Right atrium auricular region (tissue), 2 donors: ENCODE data around the gene GBP2. TPM values are rescaled to one million over a fixed set of nuclear protein-coding genes. Genes with fewer than 3 reads are reported as not detected.
"Not testable (repeated sequence)": the region's sequence is repeated elsewhere in the genome, so short reads cannot be mapped to it uniquely, and the experiment has no call there.

Source experiments
- DNase-seq: peaks from one replicate; pipeline ENCODE4 v3.0.0-alpha.2; 2019; ENCODE audit warnings: low spot score
- H3K27ac ChIP-seq, 2 donors: fragments of 200-600 bp; sonication (generic); 1 replicate in 1 of 2; 2 replicates in 1 of 2; pipeline ENCODE4 v1.5.1; 2016 to 2019
- H3K27me3 ChIP-seq, 2 donors: fragments of 200-600 bp; sonication (generic); one replicate each; pipeline versions ENCODE4 v1.5.1 to v1.6.0; 2017 to 2019
- H3K36me3 ChIP-seq: fragments of 200-600 bp; sonication (generic); one replicate; pipeline ENCODE4 v1.5.1; 2016
- H3K4me1 ChIP-seq, 2 donors: fragments of 200-600 bp; sonication (generic); one replicate each; pipeline versions ENCODE4 v1.5.1 to v1.6.0; 2017 to 2019
- H3K4me3 ChIP-seq, 2 donors: fragments of 200-600 bp; sonication (generic); 1 replicate in 1 of 2; 2 replicates in 1 of 2; pipeline ENCODE4 v1.5.1; 2017 to 2019; ENCODE audit warnings: mild to moderate bottlenecking in 1 of 2, moderate library complexity in 1 of 2
- H3K9me3 ChIP-seq, 2 donors: fragments of 200-600 bp; sonication (generic); one replicate each; pipeline ENCODE4 v1.5.1; 2019
- total RNA-seq, 2 donors: library from RNA; depleted of rRNA; stranded (reverse); fragments of >200 nt; gene quantifications; one replicate each; pipeline ENCODE4 v1.1.0, GENCODE V29; 2016
- TF ChIP-seq, protein P1 (sequence below), 2 donors: fragments of 200-600 bp; sonication (generic); IDR thresholded peaks; one replicate each; pipeline ENCODE4 v1.5.1; 2019; ENCODE audit warnings: antibody characterized with exemption in 2 of 2

Gene GBP2
- total RNA-seq, 2 donors from 2014 or later = 12.3 to 22.1 TPM

DNA sequence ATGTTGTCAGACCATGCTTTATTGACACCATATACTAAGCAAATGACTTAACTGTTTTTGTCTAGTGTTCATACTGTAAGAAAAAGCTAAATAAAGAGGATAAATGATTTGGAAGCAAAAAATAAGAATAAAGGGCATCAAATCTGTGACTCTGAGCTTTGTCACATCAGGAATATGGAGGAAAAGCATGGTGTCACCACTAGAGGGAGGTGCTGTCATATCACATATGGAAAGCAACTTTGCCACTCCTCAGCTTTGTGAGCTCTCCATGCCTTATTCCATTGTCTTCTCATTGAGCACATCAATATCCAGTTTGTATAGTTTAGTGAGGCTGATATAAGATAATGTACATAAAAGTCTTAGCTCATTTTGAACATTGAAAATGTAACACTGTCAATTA, 40.1 kb downstream of the GBP2 start:
- TF ChIP-seq, protein P1, sequence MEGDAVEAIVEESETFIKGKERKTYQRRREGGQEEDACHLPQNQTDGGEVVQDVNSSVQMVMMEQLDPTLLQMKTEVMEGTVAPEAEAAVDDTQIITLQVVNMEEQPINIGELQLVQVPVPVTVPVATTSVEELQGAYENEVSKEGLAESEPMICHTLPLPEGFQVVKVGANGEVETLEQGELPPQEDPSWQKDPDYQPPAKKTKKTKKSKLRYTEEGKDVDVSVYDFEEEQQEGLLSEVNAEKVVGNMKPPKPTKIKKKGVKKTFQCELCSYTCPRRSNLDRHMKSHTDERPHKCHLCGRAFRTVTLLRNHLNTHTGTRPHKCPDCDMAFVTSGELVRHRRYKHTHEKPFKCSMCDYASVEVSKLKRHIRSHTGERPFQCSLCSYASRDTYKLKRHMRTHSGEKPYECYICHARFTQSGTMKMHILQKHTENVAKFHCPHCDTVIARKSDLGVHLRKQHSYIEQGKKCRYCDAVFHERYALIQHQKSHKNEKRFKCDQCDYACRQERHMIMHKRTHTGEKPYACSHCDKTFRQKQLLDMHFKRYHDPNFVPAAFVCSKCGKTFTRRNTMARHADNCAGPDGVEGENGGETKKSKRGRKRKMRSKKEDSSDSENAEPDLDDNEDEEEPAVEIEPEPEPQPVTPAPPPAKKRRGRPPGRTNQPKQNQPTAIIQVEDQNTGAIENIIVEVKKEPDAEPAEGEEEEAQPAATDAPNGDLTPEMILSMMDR (IDR thresholded peaks at IDR 0.05) = peak in 1 of 2 donors; percentile 80
- DNase-seq = no peak

GRCh38 chr1:89081005-89081404, 44.9 kb downstream of the GBP2 start:
- no peak for DNase-seq
- no peak overlapping the region for H3K4me3 ChIP-seq
- H3K27ac ChIP-seq = no peak overlapping the region
- H3K4me1 ChIP-seq = no peaks in the 10 kb centered on the region
- peaks cover 0 to 4% of the 10 kb centered on the region in 2 donors for H3K9me3 ChIP-seq
- no peaks in the 10 kb centered on the region for H3K36me3 ChIP-seq
- TF ChIP-seq, protein P1 (IDR thresholded peaks at IDR 0.05) = no peak
- no peaks in the 10 kb centered on the region for H3K27me3 ChIP-seq

More for the DNA sequence above, 40.1 kb downstream of the GBP2 start:
- no peaks in the 10 kb centered on the region for H3K4me1 ChIP-seq
- H3K27me3 ChIP-seq = no peaks in the 10 kb centered on the region
- no peaks in the 10 kb centered on the region for H3K36me3 ChIP-seq
- no peaks in the 10 kb centered on the region for H3K9me3 ChIP-seq
- no peak overlapping the region for H3K27ac ChIP-seq
- no peak overlapping the region for H3K4me3 ChIP-seq

DNA sequence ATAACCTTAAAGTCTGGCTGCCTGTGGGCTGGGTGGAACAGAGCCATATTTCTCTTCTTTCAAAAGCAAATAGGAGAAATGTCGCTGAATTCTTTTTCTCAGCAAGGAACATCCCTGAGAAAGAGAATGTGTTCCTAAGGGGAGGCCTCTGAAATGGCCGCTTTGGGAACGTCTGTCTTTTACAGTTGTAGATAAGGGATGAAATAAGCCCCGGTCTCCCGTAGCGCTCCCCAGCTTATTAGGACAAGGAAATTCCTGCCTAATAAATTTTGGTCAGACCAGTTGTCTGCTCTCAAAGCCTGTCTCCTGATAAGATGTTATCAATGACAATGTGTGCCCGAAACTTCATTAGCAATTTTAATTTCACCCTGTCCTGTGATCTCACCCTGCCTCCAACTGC, 45.8 kb downstream of the GBP2 start:
- H3K27me3 ChIP-seq, H3K4me1 ChIP-seq, H3K9me3 ChIP-seq, H3K4me3 ChIP-seq, H3K36me3 ChIP-seq, H3K27ac ChIP-seq, DNase-seq: not testable (repeated sequence)

- not testable (repeated sequence) for H3K27me3 ChIP-seq
Observed at GRCh38 chr1:89072466-89073065, 53.3 kb downstream of the GBP2 start.

GRCh38 chr1:89070509-89070908, 55.4 kb downstream of the GBP2 start:
- Histone ChIP-seq H3K27me3 (no peaks in the 10 kb centered on the region), H3K4me1 (no peaks in the 10 kb centered on the region), H3K27ac (peak overlapping the region in 1 of 2 donors; percentile 31), H3K9me3 (peaks cover 0 to 4% of the 10 kb centered on the region in 2 donors), H3K36me3 (no peaks in the 10 kb centered on the region), H3K4me3 (peak overlapping the region; percentile 22 to 43)
- TF ChIP-seq, protein P1 (IDR thresholded peaks at IDR 0.05) = no peak
- no peak for DNase-seq

More at GRCh38 chr1:89072466-89073065, 53.3 kb downstream of the GBP2 start:
- H3K4me3 ChIP-seq, H3K27ac ChIP-seq, H3K4me1 ChIP-seq, H3K9me3 ChIP-seq, H3K36me3 ChIP-seq, DNase-seq: not testable (repeated sequence)

GRCh38 chr1:89069951-89070350, 56.0 kb downstream of the GBP2 start:
- TF ChIP-seq, protein P1 (IDR thresholded peaks at IDR 0.05) = no peak
- H3K27ac ChIP-seq = peak overlapping the region; percentile 31 to 40
- no peaks in the 10 kb centered on the region for H3K36me3 ChIP-seq
- no peaks in the 10 kb centered on the region for H3K27me3 ChIP-seq
- H3K9me3 ChIP-seq = peaks cover 0 to 4% of the 10 kb centered on the region in 2 donors
- no peak for DNase-seq
- H3K4me3 ChIP-seq = peak overlapping the region; percentile 22 to 43
- H3K4me1 ChIP-seq = no peaks in the 10 kb centered on the region

GRCh38 chr1:89068291-89068690, 57.6 kb downstream of the GBP2 start:
- no peak for DNase-seq
- Histone ChIP-seq H3K36me3 (no peaks in the 10 kb centered on the region), H3K9me3 (no peaks in the 10 kb centered on the region), H3K4me3 (no peak overlapping the region), H3K27me3 (no peaks in the 10 kb centered on the region), H3K27ac (no peak overlapping the region), H3K4me1 (peaks cover 0 to 5% of the 10 kb centered on the region in 2 donors)
- TF ChIP-seq, protein P1 (IDR thresholded peaks at IDR 0.05) = no peak
